Psoas muscle (tissue), 8 donors: ENCODE measurements around the gene HSD17B11. TPM values are rescaled to one million over a fixed set of nuclear protein-coding genes. Genes with fewer than 3 reads are reported as not detected.
"Not testable (repeated sequence)": the region's sequence is repeated elsewhere in the genome, so short reads cannot be mapped to it uniquely, and the experiment has no call there.

ENCODE experiments used
- ATAC-seq, 4 donors: fragments of 200-7000 bp; cut with Tn5 transposase; one replicate each; pipeline ENCODE4 v1.9.1; 2020; ENCODE audit warnings: moderate library complexity in 3 of 4, mild to moderate bottlenecking in 2 of 4
- DNase-seq, 2 donors: peaks; one replicate each; pipeline ENCODE4 v3.0.0-alpha.2; 2020
- H3K27ac ChIP-seq: fragments of 200-600 bp; one replicate; pipeline ENCODE4 v1.8.0; 2022
- H3K27me3 ChIP-seq, 3 donors: fragments of 200-600 bp in 1 of 3; one replicate each; pipeline versions ENCODE4 v1.6.1 to v1.8.0; 2013 to 2022; ENCODE audit warnings: low read length in 2 of 3, mild to moderate bottlenecking in 2 of 3, moderate library complexity in 1 of 3; ENCODE audit not compliant: insufficient read depth in 3 of 3
- H3K36me3 ChIP-seq, 2 donors: fragments of 200-600 bp in 1 of 2; one replicate each; pipeline versions ENCODE4 v1.6.1 to v1.8.0; 2013 to 2022; ENCODE audit warnings: low read depth in 1 of 2, mild to moderate bottlenecking in 1 of 2, moderate library complexity in 1 of 2; ENCODE audit not compliant: insufficient read depth in 1 of 2
- H3K4me1 ChIP-seq: fragments of 200-600 bp; one replicate; pipeline ENCODE4 v1.8.0; 2022
- H3K4me3 ChIP-seq: fragments of 200-600 bp; one replicate; pipeline ENCODE4 v1.8.0; 2022; ENCODE audit warnings: mild to moderate bottlenecking
- H3K9me3 ChIP-seq: fragments of 200-600 bp; one replicate; pipeline ENCODE4 v1.8.0; 2022
- CTCF ChIP-seq: fragments of 200-600 bp; IDR thresholded peaks from one replicate; pipeline ENCODE4 v1.8.0; 2022; ENCODE audit warnings: antibody characterized with exemption
- WGBS, 3 donors: extraction: QIAGEN DNeasy Blood & Tissue Kit; methylation state at CpG; one replicate each; pipeline versions ENCODE4 v1.1.6 to v1.1.7; 2013; 5-methylcytosine and 5-hydroxymethylcytosine counted together
- intact Hi-C, 2 donors: fragments of 100-400 bp; cut with DNase I; formaldehyde crosslinking; loops; one replicate each; pipeline versions ENCODE4 v1.11.0 to v1.14.2; 2022
- polyA plus RNA-seq, 3 donors: library from polyadenylated mRNA; stranded (reverse); fragments of 200-250 nt; gene quantifications; one replicate each; pipeline ENCODE4 v1.2.3, GENCODE V29; 2013
- total RNA-seq, 4 donors: library from RNA; stranded (reverse); fragmentation: NEBNext Ultra II Directional in 2 of 4; extraction: Animal tissue kit (Norgen Biotek cat#: 25700) in 2 of 4; gene quantifications; one replicate each; pipeline versions ENCODE4 v1.2.1 to v1.2.4, GENCODE V29; 2021 to 2023
- donor health status: healthy with polysubstance abuse.
- donor health status: DM: no; HTN: no; CAD: no; lungs with moderate emphysema.
- donor health status: Bipolar disorder and iron deficiency.
- donor health status: healthy.
- donor health status: DM: yes; HTN: yes; CAD: no.
- donor health status: DM: no; HTN: no; CAD: no.
- donor health status: DM: no; HTN: no; CAD: no.
- donor health status: DM: yes; HTN: yes; CAD: no.

The HSD17B11 gene
- total and polyA plus RNA-seq, 7 donors, result 5.1 to 11.3 (median 9.6) TPM

DNA sequence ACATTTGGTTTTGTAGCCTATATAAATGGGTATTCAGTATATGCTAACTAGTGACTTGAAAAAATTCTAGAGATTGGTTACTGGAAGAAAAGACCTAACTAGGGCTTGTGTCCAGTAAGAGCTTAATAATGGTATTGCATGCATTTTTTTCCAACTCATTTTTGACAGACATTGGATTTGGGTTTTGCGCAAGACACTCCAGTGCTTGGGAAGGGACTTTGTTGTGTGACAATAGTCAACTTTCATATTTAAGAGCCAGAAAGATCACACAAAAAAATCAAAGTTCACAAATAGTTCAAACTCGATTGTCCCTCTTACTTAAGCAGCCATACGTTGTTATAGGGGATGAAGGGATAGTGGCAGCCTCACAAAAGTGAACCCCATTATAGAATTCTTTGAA lies 1.2 kb upstream of the HSD17B11 start:
- peak overlapping the region; percentile 69 for H3K27ac ChIP-seq
- H3K4me3 ChIP-seq, result peak overlapping the region; percentile 76
- no peaks in the 10 kb centered on the region for H3K9me3 ChIP-seq
- intact Hi-C loops, result no loop called here
- peaks cover 7% of the 10 kb centered on the region for H3K4me1 ChIP-seq
- DNase-seq (no peak), ATAC-seq (no peak)
- 81 to 90% (median 89%) methylated on average over 3 of the region's 3 CpGs for WGBS, 3 donors
- H3K36me3 ChIP-seq, result no peaks in the 10 kb centered on the region
- no peak for TF ChIP-seq CTCF
- no peaks in the 10 kb centered on the region for H3K27me3 ChIP-seq

- peaks cover 7% of the 10 kb centered on the region for H3K4me1 ChIP-seq
- H3K9me3 ChIP-seq, result no peaks in the 10 kb centered on the region
- no peak for TF ChIP-seq CTCF
- intact Hi-C loops, result loop anchor here in 1 of 2 donors (1.0 kb wide), 1 partner anchor 31 kb away; the partner anchor contains the start of gene NUDT9
- no peaks in the 10 kb centered on the region for H3K27me3 ChIP-seq
- DNase-seq, result no peak
- ATAC-seq, result peak in 3 of 4 donors; percentile 5 to 41 (median 33)
- H3K36me3 ChIP-seq, result no peaks in the 10 kb centered on the region
- H3K27ac ChIP-seq, result peak overlapping the region; percentile 69
- 7 to 14% (median 8%) methylated on average over 16 of the region's 16 CpGs for WGBS, 3 donors
- peak overlapping the region; percentile 76 for H3K4me3 ChIP-seq
These were observed 627 bp upstream of the HSD17B11 start for GRCh38 chr4:87391576-87392054.

DNA sequence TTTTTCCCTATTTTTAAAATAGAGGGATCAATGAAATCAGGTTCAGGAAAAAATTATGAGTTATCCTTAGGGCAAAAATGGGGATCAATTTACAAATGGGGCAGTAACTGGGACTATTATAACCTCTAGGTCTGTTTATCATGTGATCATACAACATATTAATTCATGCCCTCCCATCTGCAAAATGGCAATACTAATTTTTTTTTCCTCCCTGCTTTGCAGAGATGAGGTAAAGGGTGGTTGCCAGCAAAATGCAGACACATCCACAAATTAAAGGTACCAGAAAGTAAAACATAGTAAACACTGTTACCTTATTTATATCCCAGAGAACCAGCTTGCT lies 467 bp downstream of the HSD17B11 start:
- ATAC-seq (peak in 2 of 4 donors; percentile 5 to 10), DNase-seq (no peak)
- H3K27ac ChIP-seq, result peak overlapping the region; percentile 69
- H3K4me3 ChIP-seq, result peak overlapping the region; percentile 76
- TF ChIP-seq CTCF, result no peak
- H3K27me3 ChIP-seq, result no peaks in the 10 kb centered on the region
- intact Hi-C loops, result no loop called here
- H3K36me3 ChIP-seq, result no peaks in the 10 kb centered on the region
- H3K4me1 ChIP-seq, result peaks cover 7% of the 10 kb centered on the region
- no peaks in the 10 kb centered on the region for H3K9me3 ChIP-seq

- H3K27ac ChIP-seq, H3K9me3 ChIP-seq, intact Hi-C loops, DNase-seq, ATAC-seq, H3K27me3 ChIP-seq, H3K36me3 ChIP-seq, H3K4me1 ChIP-seq: not testable (repeated sequence)
- H3K4me3 ChIP-seq, result peak overlapping the region; percentile 76
- 79 to 91% (median 87%) methylated on average over 20 of the region's 20 CpGs for WGBS, 3 donors
These were observed 933 bp downstream of the HSD17B11 start for GRCh38 chr4:87390055-87390454.

- H3K4me3 ChIP-seq, result peak overlapping the region; percentile 76
- no peak for TF ChIP-seq CTCF
These were observed 2.1 kb downstream of the HSD17B11 start for GRCh38 chr4:87388901-87389300.

More at GRCh38 chr4:87388901-87389300, 2.1 kb downstream of the HSD17B11 start:
- H3K36me3 ChIP-seq, result no peaks in the 10 kb centered on the region
- no peak for ATAC-seq
- no peaks in the 10 kb centered on the region for H3K27me3 ChIP-seq
- intact Hi-C loops, result no loop called here
- no peaks in the 10 kb centered on the region for H3K9me3 ChIP-seq
- WGBS, 3 donors, result 84 to 87% (median 86%) methylated on average over 3 of the region's 3 CpGs
- H3K4me1 ChIP-seq, result peaks cover 7% of the 10 kb centered on the region
- DNase-seq, result no peak
- H3K27ac ChIP-seq, result no peak overlapping the region
